Stimulated activated CD4-positive, alpha-beta T cell treated with anti-CD3 and anti-CD28 coated beads, Interleukin-15, amount 100 ng/mL, for 24 hours (primary cell): ENCODE data around the gene THRB.

Source experiments
- DNase-seq: peaks from one replicate; pipeline ENCODE4 v3.0.0-alpha.2; 2020

Gene THRB

DNA sequence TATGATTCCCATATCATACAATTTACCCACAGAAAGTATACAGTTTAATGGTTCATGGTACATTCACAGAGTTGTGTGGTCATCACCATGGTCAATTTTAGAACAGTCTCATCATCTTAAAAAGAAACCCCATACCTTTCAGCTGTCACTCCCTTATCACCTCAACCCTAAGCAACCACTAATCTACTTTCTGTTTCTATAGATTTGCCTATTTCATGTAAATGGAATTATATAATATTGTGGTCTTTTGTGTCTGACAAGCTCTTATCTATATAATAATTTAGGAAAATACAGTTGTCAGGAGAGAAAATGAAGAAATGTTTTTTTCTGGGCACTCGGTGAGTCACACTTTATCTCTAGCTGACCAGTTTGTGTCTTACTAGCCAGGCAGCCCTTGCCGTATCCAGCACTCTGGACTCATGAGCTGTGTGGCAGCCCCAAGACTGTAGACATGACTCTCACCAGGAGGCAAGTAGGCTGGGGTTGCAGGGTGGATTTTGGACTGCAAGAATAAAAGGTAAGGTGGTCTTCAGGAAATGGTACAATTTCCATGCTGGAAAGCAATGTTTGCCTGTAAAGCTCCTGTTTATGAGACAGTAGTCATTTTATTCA is 234.6 kb downstream of the THRB start:
- DNase-seq, result no peak

DNA sequence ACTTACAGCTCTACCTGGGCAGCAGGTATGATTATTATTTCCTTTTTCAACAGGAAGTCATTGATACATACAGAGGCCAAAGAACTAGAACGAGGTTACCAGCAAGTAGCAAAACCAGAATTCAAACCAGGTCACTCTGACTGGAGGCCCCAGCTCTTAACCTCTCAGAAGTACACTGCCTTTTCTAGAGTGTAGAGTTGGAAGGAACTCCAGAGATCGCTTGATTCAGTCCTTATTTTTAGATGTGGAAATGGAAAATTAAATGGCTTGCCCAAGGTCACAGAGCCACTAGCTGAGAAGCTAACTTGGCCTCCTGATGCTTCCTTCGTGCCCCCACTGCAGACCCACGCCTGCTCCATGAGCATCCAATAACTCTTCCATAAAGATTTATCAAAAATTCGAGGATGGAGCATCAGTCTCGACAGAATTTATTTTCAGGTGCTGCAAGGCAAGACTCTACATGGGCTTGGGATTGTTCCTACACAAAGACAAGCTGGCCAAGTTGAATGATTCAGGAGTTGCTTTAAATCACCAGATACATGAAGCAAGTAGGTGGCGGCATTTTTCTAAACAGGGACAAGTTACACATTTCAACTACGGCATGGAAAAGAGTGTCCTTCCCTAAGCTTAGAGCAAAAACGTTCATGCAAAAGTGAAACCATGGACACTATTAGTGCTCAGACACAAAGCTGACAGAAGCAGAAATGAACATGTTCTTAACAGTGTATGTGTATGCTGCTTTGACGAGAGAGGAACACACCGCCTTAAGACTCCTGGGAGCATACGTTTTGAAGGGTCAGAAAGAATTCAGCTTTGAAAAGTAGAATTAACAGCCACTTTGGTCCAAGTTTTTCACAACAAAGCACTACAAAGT is 235.7 kb downstream of the THRB start:
- no peak for DNase-seq

DNA sequence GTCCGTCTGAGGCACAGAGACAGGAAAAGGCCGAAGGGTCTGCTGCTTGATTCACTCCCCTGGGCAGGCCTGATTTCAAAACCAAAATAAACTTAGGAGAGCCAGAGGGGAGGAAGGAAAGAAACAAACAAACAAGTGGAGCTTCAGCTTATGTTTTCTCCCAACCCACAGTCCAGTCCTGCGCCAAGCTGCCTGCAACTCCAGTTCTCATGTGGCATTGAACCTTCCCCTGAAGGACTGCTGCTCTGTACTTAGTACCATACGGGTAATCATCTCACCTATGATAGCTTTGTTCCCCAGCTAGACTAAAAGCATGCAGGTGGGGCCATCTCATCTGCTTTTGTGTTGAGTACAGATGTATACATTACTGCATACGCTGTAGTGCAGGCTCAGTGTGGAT is 236.4 kb downstream of the THRB start:
- DNase-seq, result no peak

DNA sequence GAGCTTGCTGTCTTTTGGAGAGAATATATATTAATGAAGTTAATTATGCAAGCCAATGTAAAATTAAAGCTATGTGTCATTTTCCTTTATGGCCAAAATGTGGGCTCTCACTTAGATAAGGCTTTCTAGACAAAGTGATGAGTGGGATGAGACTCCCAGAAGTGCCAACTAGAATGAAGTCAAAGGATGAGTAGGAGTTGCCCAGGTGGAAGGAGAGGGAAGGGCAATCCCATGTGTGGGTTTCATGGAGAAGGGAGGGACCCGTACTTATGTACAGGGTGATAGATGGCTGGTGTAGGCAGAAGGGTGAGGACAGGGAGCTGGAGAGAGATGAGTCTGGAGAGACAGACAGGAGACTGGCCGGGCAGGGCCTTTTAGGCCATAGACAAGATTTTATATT is 239.2 kb downstream of the THRB start:
- no peak for DNase-seq

DNA sequence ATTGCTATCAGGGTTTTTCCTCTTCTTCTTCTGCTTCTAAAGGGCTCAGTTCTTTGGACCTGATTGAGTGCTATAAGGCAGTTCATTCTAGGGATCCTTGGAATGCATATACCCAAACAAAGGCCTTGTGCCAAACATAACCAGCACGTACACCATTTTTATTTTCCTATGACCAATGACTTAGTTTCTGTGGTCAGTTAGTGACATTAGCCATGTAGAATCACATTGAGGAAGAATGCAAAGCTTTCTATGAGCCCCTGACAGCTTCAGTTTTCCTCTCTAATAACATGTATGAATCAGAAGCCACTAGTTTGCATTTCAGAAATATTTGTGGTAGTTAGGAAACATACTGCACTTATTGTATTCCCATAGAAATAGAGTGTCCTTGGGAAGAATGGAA is 240.0 kb downstream of the THRB start:
- no peak for DNase-seq

DNA sequence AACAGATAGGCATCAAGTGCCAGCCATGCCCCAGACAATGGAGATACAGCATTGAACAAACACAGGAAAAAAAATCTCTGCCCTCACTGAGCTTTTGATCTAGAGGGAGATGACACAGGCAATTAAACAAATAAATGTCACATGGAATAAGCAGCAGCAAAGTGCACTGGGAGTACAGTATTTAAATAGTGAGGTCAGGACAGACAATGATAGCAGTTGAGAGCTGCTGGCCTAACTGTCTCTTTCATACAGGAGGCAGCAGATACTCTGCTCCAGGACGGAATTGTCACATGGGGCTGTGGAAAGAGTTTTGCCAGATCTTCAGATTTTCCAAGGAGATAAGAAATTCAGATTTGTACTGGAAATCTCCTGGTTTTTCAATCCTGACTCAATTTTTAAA is 241.3 kb downstream of the THRB start:
- no peak for DNase-seq

DNA sequence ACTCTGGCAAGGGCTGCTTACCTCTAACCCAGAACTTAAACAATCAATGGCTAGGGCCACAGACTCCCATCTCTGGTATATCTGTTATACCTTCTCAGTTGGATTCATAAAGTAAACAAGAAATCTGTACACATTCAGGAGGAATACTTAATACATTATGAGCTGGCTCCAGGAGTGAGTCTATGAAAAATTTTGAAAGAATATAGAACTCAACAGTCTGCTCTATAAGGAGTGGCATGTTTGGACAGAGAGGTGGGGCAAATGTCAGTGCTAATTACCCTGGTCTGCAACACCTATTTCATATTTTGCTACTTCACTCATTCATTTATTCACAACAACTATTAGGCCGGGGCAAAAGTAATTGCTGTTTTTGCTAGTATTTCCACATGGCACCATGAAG is 245.1 kb downstream of the THRB start:
- DNase-seq, result no peak

DNA sequence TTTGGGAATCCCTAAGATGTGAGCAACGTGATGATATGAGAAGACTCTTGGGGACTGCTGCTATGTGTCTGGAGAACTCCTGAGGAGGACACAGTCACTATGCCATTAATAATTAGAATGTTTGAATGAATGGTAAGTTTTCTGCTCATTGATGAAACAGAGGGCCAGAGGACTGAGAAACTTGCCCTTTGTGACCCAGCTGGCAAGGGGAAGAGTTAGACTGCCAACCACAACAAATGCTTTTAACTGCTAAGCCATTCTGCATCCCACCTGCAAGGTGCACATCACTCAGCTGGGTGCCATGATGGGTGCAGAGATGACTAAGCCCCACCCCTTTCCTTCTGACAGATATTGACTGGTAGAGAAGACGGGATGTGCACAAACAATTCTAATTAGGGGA is 249.6 kb downstream of the THRB start:
- no peak for DNase-seq

DNA sequence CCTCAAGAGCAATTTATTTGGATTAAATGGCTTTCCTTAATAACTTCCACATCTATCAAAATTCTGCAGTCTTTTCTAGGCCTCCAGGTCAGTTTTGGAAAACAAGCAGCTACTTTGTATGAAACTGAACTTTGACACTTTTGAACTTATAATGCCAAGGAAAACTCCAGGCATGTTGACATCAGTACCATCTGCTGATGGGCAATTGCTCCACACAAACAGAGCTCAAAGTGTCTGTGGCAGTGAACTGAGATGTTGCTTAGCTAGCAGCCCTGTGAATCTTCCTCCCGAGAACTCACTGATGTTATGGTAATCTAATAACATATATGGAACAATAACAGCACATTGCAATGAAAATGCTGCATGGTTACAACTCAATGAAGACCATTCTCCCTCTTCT is 250.2 kb downstream of the THRB start:
- DNase-seq, result no peak

DNA sequence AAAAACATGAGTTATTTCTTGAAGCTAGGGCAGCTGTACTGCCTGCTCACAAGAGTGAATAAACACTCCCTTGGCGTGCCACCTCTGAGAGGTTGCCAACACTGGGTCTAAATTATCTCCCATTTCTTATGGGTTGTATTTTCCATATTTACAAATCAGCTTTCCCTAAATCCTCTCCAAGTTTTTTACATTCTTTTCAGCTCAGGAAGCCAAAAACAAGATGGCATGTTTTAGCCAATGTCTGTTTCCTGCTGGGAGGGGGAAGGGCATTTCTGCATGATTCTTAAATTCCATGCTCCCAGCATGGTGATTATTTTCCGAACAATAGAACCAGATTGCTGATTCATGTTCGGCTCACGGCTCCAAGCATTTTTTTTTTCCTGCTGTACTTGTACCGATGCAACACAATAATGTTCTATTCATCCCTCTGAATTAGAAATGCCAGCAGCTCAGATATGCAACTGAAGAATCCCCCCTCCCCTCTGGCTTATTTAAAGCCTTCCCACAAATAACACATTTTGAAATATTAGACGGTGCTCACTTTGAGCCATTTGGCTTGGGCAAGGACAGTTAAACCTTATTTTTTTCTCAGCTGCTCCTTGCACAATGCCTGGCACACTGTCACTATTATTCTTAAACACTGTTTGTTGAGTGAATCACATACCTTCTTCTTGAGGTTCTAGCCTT is 252.5 kb downstream of the THRB start:
- DNase-seq, result no peak

DNA sequence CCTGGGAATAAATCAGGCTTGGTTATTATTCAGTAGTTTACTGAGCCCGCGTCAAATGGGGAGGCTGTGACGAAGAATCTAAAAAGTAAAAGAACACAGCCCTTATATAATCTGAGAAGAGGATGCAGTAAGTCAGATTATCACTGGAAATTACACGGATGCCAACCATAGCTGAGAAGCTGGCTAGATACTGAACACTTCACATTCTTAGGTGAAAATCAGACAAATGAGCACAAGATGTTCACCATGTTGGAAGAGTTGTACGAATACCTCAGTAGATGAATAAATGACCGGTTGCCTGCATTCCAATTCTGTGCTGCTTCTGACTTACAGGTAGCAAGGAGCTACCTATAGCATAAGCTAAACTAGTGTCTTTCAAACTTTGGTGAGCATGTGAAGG is 254.3 kb downstream of the THRB start:
- no peak for DNase-seq

DNA sequence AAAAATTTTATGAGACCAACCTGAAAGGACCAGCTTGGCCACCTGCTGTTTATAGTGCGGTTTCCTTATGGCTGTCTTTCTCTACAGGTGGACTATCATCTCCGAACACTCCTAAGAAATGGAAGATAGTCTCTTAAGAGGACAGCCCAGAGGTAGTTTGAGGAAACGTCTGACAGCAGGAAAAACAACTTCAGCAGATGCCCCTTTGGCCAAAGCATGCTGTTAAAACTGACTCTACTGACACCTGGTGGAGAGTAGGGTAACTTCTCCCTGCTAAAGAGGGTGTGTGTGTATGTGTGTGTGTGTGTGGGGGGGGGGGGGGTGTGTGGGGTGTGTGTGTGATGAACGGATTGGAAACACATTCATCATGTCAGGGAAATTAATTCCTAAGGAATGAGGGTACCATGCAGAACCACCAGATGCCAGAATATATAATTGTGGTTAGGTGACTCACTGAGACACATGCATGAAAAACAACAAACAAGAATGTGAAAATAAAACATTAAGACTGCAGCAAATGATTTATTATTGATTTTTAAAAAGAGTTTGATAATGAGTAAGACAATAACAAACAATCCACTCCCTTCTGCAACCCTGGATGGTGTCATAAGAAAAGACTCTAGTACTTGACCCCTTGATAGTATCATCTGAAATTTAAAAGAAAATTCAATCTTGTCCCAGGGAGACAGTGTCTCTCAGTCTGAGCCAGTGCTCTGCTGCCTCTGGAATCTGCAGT is 256.5 kb downstream of the THRB start:
- DNase-seq, result peak; percentile 28

DNA sequence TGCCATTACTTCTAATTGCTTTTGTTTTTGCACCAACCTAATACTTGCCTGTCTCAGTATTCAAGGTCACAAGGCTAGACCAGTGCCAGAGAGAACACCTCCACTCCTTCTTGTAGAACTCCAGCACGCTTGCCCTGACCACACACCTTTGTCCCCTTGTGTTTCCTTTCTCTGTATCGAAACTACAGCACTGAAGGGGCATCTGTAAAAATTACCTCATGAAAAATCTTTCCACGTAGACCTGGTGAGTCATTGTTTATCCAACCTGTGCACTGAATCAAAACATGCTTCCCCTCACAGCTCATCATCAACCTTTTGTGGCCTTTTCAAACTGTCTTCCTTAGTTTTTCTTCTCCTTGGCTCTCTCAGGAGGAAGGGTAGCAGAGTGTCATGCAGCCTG is 259.5 kb downstream of the THRB start:
- DNase-seq, result no peak

DNA sequence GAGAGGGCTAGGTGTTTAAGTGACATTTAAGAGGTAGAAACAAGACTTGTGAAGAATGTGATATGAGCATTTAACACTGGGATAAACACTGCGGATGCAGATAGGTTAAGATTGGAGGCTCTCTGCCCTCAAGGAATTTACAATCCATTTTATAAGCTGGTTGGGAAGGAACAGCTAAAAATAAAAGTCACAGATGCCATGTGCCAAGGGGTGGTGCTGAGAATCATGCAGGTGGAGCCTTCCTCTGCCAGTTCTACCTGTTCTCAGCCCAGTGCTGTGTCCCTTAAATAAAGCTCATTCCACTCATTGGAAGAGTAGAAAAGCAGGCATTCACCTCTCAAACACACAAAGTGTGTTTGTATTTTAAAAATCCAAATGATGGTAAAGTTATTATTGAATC is 261.9 kb downstream of the THRB start:
- no peak for DNase-seq

DNA sequence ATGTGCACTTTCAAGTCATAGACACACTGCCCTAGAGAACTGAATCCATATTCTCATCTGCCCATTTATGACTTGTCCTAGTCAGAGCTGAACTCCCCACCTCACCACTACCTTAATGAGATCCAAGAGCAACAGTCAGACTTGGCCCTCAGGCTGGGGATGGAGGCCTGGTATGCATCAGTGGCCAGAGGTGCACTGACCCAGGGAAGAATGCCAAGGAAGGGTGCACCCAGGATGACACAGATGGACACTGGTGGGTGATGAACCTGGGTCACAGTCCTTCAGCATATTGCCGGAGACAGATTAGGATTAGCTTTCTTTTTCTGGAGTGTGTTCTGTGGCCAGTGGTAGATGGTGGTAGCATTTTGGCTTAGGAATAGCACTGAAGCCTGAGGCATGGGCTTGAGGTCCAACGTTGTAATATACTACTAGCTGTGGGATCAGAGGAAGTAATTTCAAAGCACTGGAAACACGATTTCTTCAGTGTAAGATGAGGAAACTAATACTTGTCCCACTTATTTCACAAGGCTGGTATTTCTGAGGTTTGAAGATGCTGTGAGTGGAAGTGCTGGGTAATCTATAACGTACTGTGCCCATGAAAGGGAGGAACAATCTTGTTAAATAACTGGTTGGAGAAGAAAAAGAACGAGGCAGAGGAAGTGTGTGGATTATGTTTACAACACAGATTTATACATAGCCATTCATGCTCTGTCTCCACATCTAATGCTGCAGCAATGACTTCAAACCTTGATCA is 265.0 kb downstream of the THRB start:
- DNase-seq, result no peak

DNA sequence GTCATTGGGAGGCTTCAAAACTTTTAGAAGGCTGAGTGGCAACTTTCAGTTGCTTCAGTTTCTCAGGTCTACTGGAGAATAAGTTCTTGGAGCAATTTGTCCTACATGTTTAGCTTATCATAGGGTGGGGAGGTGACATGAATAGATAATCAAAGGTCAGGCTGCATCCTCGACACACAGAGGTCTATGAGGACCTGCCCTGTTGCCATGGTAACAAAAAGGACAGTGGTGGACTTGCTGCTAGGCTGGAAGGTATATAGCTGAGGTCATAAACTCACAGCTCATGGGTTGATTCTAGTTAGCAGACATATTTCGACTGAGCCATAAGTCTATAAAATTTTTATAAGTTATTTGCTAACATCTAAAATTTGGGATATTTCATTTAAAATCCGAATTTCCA is 267.0 kb downstream of the THRB start:
- no peak for DNase-seq

DNA sequence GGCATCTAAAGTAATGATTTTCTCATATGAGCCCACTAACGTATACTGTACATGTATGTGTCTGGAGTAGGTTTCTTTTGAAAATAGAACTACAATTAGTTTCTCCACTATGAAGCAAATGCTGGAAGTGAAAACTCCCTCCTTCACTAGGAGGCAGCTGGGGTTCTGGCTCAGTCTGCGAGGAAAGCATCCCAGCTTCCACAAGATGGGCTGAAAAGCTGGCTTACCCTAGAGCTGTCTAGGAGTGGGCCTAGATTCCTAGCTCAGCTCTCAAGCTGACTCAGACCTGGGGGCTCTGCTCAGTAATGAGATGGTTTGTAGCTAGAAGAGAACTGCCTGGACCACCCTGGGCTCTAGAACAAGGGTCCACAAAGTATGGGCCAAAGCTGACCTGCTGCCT is 268.3 kb downstream of the THRB start:
- no peak for DNase-seq

DNA sequence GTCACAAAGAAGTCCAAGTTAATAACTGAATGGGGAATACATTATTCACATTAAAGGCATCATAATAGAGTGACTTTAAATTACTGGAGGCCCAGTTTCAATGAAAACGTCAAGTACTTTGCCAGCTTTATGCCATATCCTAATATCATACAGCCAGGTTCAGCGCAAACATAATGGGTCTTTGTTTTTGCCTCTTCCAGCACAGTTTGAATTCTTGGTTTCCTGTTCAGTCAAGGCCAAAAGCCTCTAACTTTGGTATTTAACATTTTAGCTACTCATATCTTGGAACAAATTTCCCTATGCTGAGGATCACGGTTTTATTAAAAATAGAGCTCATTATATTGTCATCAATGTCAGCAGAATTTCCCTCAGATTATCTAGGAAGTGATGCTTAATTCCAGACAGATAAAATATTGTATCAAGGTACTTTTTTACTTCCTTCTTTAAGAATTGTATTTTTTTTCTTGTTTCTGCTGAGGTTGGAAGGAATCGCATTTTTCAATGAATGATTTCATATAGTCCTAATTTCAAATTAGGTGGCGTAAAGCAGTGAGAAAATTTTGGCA is 269.2 kb downstream of the THRB start:
- DNase-seq, result no peak

DNA sequence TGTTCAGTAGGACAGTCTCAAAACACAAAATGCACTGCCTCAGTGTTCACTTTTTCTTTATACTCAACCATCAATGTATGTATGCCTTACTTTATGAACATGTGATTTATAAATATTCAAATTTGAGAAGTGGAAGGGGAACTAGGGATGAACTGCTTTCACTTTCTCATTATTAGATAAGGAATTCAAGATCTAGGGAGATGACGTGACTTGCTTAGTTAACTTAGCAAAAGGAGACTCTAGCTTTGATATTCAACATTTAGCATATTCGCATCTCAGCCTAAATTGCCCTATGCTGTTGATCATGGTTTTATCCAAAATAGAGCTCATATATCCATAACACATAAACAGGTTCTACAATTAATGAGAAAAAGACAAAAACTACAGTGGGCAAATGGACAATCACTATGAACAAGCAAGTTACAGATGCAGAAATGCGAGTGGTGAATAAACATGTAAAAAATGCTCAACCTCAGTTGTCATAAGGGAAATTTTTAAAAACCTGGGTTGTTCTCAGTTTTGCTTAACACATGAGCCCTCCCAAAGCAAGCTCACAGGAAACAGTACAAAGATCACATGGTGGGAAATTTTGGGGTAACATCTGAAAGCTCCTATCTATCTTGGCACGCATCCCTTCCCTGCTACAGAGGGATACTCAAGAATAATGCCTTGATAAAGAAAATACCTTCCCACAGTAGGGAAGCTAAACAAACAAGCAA is 269.8 kb downstream of the THRB start:
- DNase-seq, result no peak

DNA sequence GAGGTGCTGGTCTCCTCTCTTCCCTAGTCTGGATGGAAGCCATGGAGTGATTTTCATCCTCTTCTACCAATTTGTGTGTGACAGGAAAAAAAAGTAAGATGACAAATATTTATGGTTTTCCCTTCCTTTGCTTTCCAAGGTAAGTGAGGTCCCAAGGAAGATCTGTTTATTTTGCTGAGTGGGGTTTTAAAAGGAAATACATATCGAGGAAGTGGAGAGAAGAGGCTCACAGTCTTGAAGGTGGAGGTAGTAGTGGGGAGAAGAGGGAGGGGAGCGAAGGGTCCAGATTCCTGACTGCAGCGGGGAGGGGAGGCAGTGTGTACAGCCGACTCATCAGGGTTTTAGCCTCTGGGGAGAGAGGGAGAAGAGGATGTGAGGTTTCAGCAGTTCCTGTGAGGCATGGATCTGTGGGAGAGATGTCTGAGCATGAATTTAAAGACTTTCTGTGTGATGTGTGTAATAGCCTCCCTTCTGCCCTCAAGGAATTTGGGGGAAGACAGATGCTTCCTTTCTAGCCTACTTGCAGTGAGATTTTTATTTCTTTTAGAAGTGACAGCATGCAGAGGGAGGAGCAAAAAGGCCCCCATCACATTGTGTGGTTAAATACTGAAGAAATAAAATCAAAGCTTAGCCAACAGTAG is 272.4 kb downstream of the THRB start:
- DNase-seq, result no peak
